HAP-1 (cell line): ENCODE data around the gene SLC4A11.
"Not testable (repeated sequence)": the region's sequence is repeated elsewhere in the genome, so short reads cannot be mapped to it uniquely, and the experiment has no call there.

ENCODE experiments used
- DNase-seq, 2 experiments: peaks; one replicate each; pipeline ENCODE4 v3.0.0-alpha.2; 2016 to 2020; ENCODE audit warnings: low spot score in 2 of 2
- H3K27me3 ChIP-seq: fragments of 250-450 bp; sonication (Bioruptor Pico); 2 replicates; pipeline ENCODE4 v1.5.1; 2020; ENCODE audit warnings: low read depth, mild to moderate bottlenecking, moderate library complexity
- H3K36me3 ChIP-seq: fragments of 250-450 bp; sonication (Bioruptor Pico); replicated peaks from 2 replicates; pipeline ENCODE4 v1.5.1; 2020; ENCODE audit warnings: mild to moderate bottlenecking
- H3K4me1 ChIP-seq: fragments of 250-450 bp; sonication (Bioruptor Pico); 2 replicates; pipeline ENCODE4 v1.5.1; 2020; ENCODE audit warnings: mild to moderate bottlenecking
- H3K4me3 ChIP-seq: fragments of 250-450 bp; sonication (Bioruptor Pico); 2 replicates; pipeline ENCODE4 v1.5.1; 2020; ENCODE audit warnings: mild to moderate bottlenecking, moderate library complexity
- H3K9me3 ChIP-seq: fragments of 250-450 bp; sonication (Bioruptor Pico); 2 replicates; pipeline ENCODE4 v1.5.1; 2020; ENCODE audit warnings: mild to moderate bottlenecking, moderate library complexity
- in situ Hi-C: fragments of 300-500 bp; cut with MboI; formaldehyde crosslinking; loops from 3 replicates; pipeline ENCODE4 v1.14.3; 2020; ENCODE audit warnings: low sequenced_read_pairs, inconsistent platforms, mixed read lengths

Gene SLC4A11

GRCh38 chr20:3215359-3215917 is 23.6 kb downstream of the SLC4A11 start:
- H3K36me3 ChIP-seq, result peaks cover 60% of the 10 kb centered on the region
- in situ Hi-C loops, result loop anchor here (10.0 kb wide), 1 partner anchor 99 kb away; no protein-coding TSS in a partner anchor
- not testable (repeated sequence) for H3K4me3 ChIP-seq, H3K9me3 ChIP-seq, DNase-seq, H3K4me1 ChIP-seq, H3K27me3 ChIP-seq

GRCh38 chr20:3213226-3213625 is 25.8 kb downstream of the SLC4A11 start:
- H3K4me1 ChIP-seq, result peaks cover 6% of the 10 kb centered on the region
- H3K4me3 ChIP-seq, result no peak overlapping the region
- in situ Hi-C loops, result loop anchor here (10.0 kb wide), 1 partner anchor 102 kb away; no protein-coding TSS in a partner anchor
- H3K9me3 ChIP-seq, result no peaks in the 10 kb centered on the region; the same call in 1 of the 2 replicates
- no peaks in the 10 kb centered on the region for H3K27me3 ChIP-seq
- H3K36me3 ChIP-seq, result peaks cover 44% of the 10 kb centered on the region
- DNase-seq, result no peak

- peaks cover 29% of the 10 kb centered on the region for H3K36me3 ChIP-seq
- in situ Hi-C loops, result loop anchor here (10.0 kb wide), 1 partner anchor 104 kb away; no protein-coding TSS in a partner anchor
- H3K4me3 ChIP-seq, result peak overlapping the region; percentile 91
- no peak for DNase-seq
- H3K27me3 ChIP-seq, result no peaks in the 10 kb centered on the region
- peaks cover 9% of the 10 kb centered on the region for H3K4me1 ChIP-seq
- H3K9me3 ChIP-seq, result no peaks in the 10 kb centered on the region; the same call in 1 of the 2 replicates
Observed at GRCh38 chr20:3210346-3210745, 28.6 kb downstream of the SLC4A11 start.

GRCh38 chr20:3209946-3210317 is 29.1 kb downstream of the SLC4A11 start:
- H3K9me3 ChIP-seq, result no peaks in the 10 kb centered on the region; the same call in 1 of the 2 replicates
- in situ Hi-C loops, result loop anchor here (10.0 kb wide), 1 partner anchor 105 kb away; no protein-coding TSS in a partner anchor
- no peak for DNase-seq
- H3K36me3 ChIP-seq, result peaks cover 25% of the 10 kb centered on the region
- peak overlapping the region; percentile 91 for H3K4me3 ChIP-seq
- H3K27me3 ChIP-seq, result no peaks in the 10 kb centered on the region
- H3K4me1 ChIP-seq, result peaks cover 9% of the 10 kb centered on the region

GRCh38 chr20:3209257-3209945 is 29.6 kb downstream of the SLC4A11 start, which contains the start of gene ITPA:
Gene ITPA, plus strand, starts transcription at chr20:3209498. Its CDS starts 54 bp downstream, at chr20:3209552.
- H3K4me1 ChIP-seq, result peaks cover 9% of the 10 kb centered on the region
- peaks cover 22% of the 10 kb centered on the region for H3K36me3 ChIP-seq
- peak within 1 kb of the TSS; percentile 91 for H3K4me3 ChIP-seq
- no peaks in the 10 kb centered on the region for H3K27me3 ChIP-seq
- peak; percentile 40 to 78 for DNase-seq
- H3K9me3 ChIP-seq, result no peaks in the 10 kb centered on the region; the same call in 1 of the 2 replicates
- in situ Hi-C loops, result no loop called here

- H3K4me3 ChIP-seq, result peak overlapping the region; percentile 91
- in situ Hi-C loops, result no loop called here
- peaks cover 9% of the 10 kb centered on the region for H3K4me1 ChIP-seq
- no peaks in the 10 kb centered on the region; the same call in 1 of the 2 replicates for H3K9me3 ChIP-seq
- no peaks in the 10 kb centered on the region for H3K27me3 ChIP-seq
- H3K36me3 ChIP-seq, result peaks cover 19% of the 10 kb centered on the region
- no peak for DNase-seq
Observed at GRCh38 chr20:3208786-3209256, 30.2 kb downstream of the SLC4A11 start.

- H3K36me3 ChIP-seq, result peaks cover 25% of the 10 kb centered on the region
- no peaks in the 10 kb centered on the region; the same call in 1 of the 2 replicates for H3K9me3 ChIP-seq
- H3K4me3 ChIP-seq, result peak within 1 kb of the TSS; percentile 74
- H3K27me3 ChIP-seq, result no peaks in the 10 kb centered on the region
- in situ Hi-C loops, result no loop called here
- peaks cover 11% of the 10 kb centered on the region for H3K4me1 ChIP-seq
- DNase-seq, result peak; percentile 62 to 92
Observed at GRCh38 chr20:3204124-3204794, 34.7 kb downstream of the SLC4A11 start, which contains the start of gene DDRGK1. Gene DDRGK1, minus strand, starts transcription at chr20:3204682. Its CDS starts 55 bp downstream, at chr20:3204627.

- H3K27me3 ChIP-seq, result no peaks in the 10 kb centered on the region
- H3K4me1 ChIP-seq, result peaks cover 11% of the 10 kb centered on the region
- in situ Hi-C loops, result no loop called here
- H3K9me3 ChIP-seq, result no peaks in the 10 kb centered on the region
- peaks cover 30% of the 10 kb centered on the region for H3K36me3 ChIP-seq
- DNase-seq, result peak in 1 of 2 experiments; percentile 53
- peak overlapping the region; percentile 74 for H3K4me3 ChIP-seq
Observed at GRCh38 chr20:3203315-3204123, 35.5 kb downstream of the SLC4A11 start.

- peak overlapping the region; percentile 74 for H3K4me3 ChIP-seq
- in situ Hi-C loops, result no loop called here
- no peaks in the 10 kb centered on the region for H3K9me3 ChIP-seq
- no peaks in the 10 kb centered on the region for H3K27me3 ChIP-seq
- peaks cover 30% of the 10 kb centered on the region for H3K36me3 ChIP-seq
- peaks cover 6% of the 10 kb centered on the region for H3K4me1 ChIP-seq
- DNase-seq, result no peak
Observed at GRCh38 chr20:3202965-3203314, 36.0 kb downstream of the SLC4A11 start.

- DNase-seq, result no peak
- Histone ChIP-seq H3K27me3 (no peaks in the 10 kb centered on the region), H3K4me1 (peaks cover 6% of the 10 kb centered on the region), H3K9me3 (no peaks in the 10 kb centered on the region), H3K36me3 (peaks cover 48% of the 10 kb centered on the region), H3K4me3 (no peak overlapping the region)
- in situ Hi-C loops, result no loop called here
Observed at GRCh38 chr20:3199976-3200755, 38.8 kb downstream of the SLC4A11 start.

- peaks cover 6% of the 10 kb centered on the region for H3K4me1 ChIP-seq
- H3K4me3 ChIP-seq, result no peak overlapping the region
- no peaks in the 10 kb centered on the region for H3K27me3 ChIP-seq
- H3K9me3 ChIP-seq, result no peaks in the 10 kb centered on the region
- DNase-seq, result no peak
- peaks cover 58% of the 10 kb centered on the region for H3K36me3 ChIP-seq
- in situ Hi-C loops, result no loop called here
Observed at GRCh38 chr20:3199206-3199605, 39.8 kb downstream of the SLC4A11 start.

- in situ Hi-C loops, result no loop called here
Observed at GRCh38 chr20:3195590-3196237, 43.3 kb downstream of the SLC4A11 start.

More at GRCh38 chr20:3195590-3196237, 43.3 kb downstream of the SLC4A11 start:
- H3K4me3 ChIP-seq, result no peak overlapping the region
- H3K36me3 ChIP-seq, result peaks cover 80% of the 10 kb centered on the region
- no peak for DNase-seq
- H3K9me3 ChIP-seq, result no peaks in the 10 kb centered on the region
- H3K4me1 ChIP-seq, result no peaks in the 10 kb centered on the region
- H3K27me3 ChIP-seq, result no peaks in the 10 kb centered on the region
